ENCODE data around the gene CISD1. TPM values are rescaled to one million over a fixed set of nuclear protein-coding genes. Genes with fewer than 3 reads are reported as not detected.

The CISD1 gene
- total RNA-seq, 2 experiments from 2014 or later, result 42.3 to 44.0 TPM

Other genes starting within 250 kb of the CISD1 start
- gene IPMK, start 1.3 kb upstream of the CISD1 start, total RNA-seq, result 1 to 10 TPM; 5.6 to 5.7 TPM
- 10 to 100 TPM; 14.5 to 14.8 TPM for gene UBE2D1, start 65.8 kb downstream of the CISD1 start, total RNA-seq
- 10 to 100 TPM; 85.4 to 92.5 TPM for gene TFAM, start 116.2 kb downstream of the CISD1 start, total RNA-seq
- gene BICC1, start 243.7 kb downstream of the CISD1 start, total RNA-seq, result not detected

Measured in activated CD4-positive, alpha-beta memory T cell treated with anti-CD3 and anti-CD28 coated beads for 36 hours (primary cell).